GM12892 (cell line): ENCODE data around the gene SPARCL1.
"Not testable (repeated sequence)": the region's sequence is repeated elsewhere in the genome, so short reads cannot be mapped to it uniquely, and the experiment has no call there.

Experiments
- DNase-seq: peaks from one replicate; pipeline ENCODE4 v3.0.0; 2011; ENCODE audit not compliant: insufficient read length
- FAIRE-seq: peaks from 2 replicates; lab custom pipeline; 2011; peaks lifted over from hg19 to GRCh38; lab: Jason Lieb, UNC
- POLR2A ChIP-seq: IDR thresholded peaks from 2 replicates; pipeline ENCODE4 v1.6.1; 2011; ENCODE audit warnings: low read depth, low read length, control low read depth
- POLR2AphosphoS5 ChIP-seq: IDR thresholded peaks from 2 replicates; pipeline ENCODE4 v1.6.1; 2011; ENCODE audit warnings: low read depth, low read length, control low read depth
- TAF1 ChIP-seq: IDR thresholded peaks from 2 replicates; pipeline ENCODE4 v1.6.1; 2011; ENCODE audit warnings: low read depth, mild to moderate bottlenecking, control low read depth, low read length, borderline replicate concordance

SPARCL1 gene

DNA sequence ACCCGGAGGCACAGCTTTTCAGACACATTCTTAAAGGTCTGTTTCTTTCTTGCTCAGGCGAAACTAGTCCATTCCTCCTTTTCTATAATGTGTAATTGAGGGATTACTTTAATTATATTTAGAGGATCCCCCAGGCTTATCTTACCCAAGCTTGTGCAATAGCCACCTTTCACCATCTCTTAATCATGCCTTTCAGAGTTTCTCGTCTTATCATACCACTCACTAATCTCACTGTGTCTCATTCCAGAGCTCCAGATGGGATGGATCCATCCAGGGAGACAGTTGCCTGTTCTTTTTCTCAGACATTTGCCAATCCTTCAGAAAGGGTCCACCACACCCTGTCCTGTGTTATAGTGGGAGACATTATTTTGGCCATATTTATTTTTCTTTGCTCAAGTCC is 12.5 kb downstream of the SPARCL1 start:
- FAIRE-seq (no peak), DNase-seq (no peak)
- TF ChIP-seq POLR2AphosphoS5 (no peak), TAF1 (no peak), POLR2A (no peak)

DNA sequence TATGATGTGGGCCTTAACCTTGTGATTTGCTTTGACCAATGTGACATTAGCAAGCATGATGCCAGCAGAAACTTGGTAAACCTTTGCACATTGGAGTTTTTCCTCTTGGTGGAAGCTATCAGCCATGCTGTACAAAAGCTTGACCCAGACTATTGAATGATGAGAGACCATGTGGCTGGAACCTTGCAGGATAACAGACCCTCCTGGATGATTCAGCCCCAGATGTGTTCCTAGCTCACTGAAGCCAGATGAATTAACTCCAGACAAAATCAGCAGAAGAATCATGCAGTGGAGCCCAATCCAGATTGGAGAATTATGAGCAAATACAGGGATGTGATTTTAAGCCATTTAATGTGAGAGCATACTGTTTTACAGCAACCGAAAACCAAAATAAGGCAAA is 16.8 kb downstream of the SPARCL1 start:
- no peak for TF ChIP-seq TAF1
- no peak for TF ChIP-seq POLR2A
- TF ChIP-seq POLR2AphosphoS5: no peak
- DNase-seq: no peak
- no peak for FAIRE-seq

DNA sequence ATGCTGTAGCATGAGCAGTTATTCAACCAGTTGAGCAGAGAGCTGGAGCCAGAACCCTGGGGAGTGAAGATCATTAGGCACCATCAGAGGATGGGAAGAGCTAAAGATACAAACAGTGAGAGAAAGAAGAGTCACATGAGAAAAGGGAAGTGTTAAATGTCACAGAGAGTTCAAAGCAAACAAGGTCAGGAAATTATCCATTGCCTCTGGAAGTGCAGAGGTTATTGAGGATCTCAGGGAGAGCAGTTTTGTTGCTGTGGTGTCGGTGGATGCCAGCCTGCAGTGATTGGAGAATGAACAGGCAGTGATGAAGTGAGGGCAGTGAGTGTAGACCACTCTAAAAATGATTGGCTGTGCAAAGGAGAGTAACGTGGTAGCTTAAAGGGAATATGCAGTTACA is 17.7 kb downstream of the SPARCL1 start:
- TF ChIP-seq POLR2AphosphoS5 (no peak), TAF1 (no peak), POLR2A (no peak)
- FAIRE-seq (no peak), DNase-seq (no peak)

DNA sequence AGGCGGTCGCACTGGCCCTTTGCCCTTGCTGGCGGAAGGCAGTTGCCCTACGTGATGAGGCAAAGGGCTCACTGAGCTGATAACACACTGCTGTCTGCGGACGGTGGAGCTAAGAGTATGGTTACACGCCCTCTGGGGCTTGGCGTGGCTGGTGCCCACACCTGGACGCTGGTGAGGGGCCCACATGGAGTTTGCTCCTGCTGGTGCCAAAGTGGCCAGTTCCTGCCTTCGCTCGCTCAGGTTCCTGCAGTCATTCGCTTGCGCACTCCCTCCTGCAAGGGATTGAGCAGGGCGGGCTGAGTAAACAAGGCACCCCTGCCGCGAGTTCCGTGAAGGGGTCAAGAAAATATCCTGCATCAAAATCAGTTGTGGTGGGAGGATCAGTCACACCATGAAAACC is 18.4 kb downstream of the SPARCL1 start:
- no peak for FAIRE-seq
- DNase-seq: no peak

DNA sequence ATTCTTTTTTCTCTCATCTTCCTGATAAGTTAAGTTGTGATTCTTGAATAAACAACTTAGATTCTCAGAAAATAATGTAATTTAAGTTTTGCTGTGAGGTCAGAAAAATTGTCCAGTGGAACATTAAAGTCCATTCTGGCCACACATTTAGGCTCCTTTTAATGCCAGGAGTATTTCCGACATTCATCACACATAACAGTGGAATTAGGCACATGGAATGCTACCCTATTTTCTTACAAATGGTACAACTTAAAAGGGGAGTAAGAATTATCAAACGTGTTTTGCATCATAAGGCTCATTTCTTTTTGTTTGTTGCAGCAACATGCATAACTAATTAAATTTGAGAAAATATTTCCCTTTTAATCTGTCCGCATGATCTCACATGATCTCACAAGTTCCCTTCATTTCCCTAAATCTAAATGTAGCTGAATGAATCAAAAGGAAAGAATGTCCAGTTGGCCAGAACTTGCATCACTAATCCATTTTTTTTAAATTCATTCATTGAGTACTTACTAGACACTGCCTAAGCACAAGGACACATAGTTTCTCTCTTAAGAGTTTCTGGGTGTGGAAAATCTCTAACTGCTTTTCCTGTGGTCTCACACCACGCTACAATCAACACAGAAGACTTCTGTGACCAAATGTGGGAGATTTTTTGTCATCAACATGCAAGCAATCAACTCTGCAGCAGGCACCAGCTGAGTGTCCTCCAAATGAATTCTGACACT is 22.0 kb downstream of the SPARCL1 start:
- DNase-seq (no peak), FAIRE-seq (no peak)
- no peak for TF ChIP-seq POLR2AphosphoS5
- no peak for TF ChIP-seq TAF1
- TF ChIP-seq POLR2A: no peak

More for the DNA sequence above, 18.4 kb downstream of the SPARCL1 start:
- no peak for TF ChIP-seq POLR2A
- no peak for TF ChIP-seq TAF1
- no peak for TF ChIP-seq POLR2AphosphoS5

DNA sequence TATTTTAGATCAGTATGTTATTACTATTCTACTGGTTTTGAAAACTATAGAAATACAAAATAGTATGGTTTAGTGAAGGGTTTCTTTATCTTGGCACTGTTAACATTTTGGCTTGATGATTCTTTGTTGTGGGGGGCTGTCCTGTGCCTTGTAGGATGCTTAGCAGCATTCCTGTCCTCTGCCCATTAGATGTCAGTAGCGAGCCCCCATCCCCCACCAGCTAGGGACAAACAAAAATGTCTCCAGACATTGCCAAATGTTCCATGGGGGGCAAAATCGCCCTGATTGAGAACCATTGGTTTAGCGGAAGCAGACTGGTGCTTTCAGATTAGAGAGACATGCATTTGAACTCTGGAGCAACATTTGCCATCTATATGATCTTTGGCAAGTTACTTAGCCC is 23.3 kb downstream of the SPARCL1 start:
- DNase-seq: no peak
- FAIRE-seq: no peak
- TF ChIP-seq POLR2AphosphoS5 (no peak), TAF1 (no peak), POLR2A (no peak)

DNA sequence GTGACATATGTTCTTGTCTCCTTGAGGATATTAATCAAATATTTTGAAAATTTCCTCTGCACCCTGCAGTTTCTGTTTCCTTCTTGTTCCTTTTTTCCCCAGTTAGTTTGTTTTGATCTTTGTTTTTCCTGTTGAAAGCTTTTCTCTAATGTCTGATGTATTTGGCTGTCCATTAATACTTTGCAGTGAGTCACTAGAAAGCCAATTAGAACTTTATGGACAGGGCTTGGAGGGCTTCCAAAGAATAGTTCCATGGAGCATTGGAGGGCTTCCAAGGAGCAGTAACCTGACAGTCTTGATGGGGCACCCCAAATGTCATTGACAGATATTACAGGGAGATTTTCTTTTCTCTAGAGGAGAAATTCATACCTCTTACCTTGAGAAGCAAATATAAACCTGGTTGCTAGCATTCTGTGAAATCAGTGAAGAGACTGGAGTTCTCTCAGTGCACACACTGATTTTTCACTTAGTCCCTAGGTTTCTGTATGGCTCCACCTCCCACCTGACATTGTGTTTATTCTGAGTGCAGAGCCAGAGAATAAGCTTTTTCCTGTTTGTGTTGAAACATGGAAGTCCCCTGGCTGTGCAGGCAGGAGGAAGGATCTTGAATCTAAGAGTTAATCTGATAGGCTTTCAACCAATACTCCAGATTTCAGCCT is 26.5 kb downstream of the SPARCL1 start:
- TF ChIP-seq POLR2AphosphoS5 (no peak), TAF1 (no peak), POLR2A (no peak)
- FAIRE-seq (no peak), DNase-seq (no peak)

DNA sequence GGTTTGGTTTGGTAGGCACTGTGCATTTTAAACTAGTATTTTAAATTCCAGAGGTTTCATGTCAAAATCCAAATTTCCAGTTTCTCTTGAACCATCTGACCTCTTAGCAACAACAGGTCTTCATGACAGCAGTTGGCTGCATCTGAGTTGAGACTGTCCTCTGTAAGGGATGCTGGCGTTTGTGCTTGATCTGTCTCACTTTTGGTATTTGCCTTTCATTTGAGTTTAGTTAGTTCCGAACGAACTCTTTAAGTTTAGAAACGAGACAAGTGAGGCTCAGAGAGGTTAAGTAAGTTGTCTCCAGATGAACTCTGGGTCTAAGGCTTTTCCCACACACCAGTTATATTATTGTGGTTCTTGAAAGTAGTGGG is 29.1 kb downstream of the SPARCL1 start:
- DNase-seq (no peak), FAIRE-seq (peak; percentile 74)
- no peak for TF ChIP-seq POLR2AphosphoS5
- no peak for TF ChIP-seq TAF1
- TF ChIP-seq POLR2A: no peak

DNA sequence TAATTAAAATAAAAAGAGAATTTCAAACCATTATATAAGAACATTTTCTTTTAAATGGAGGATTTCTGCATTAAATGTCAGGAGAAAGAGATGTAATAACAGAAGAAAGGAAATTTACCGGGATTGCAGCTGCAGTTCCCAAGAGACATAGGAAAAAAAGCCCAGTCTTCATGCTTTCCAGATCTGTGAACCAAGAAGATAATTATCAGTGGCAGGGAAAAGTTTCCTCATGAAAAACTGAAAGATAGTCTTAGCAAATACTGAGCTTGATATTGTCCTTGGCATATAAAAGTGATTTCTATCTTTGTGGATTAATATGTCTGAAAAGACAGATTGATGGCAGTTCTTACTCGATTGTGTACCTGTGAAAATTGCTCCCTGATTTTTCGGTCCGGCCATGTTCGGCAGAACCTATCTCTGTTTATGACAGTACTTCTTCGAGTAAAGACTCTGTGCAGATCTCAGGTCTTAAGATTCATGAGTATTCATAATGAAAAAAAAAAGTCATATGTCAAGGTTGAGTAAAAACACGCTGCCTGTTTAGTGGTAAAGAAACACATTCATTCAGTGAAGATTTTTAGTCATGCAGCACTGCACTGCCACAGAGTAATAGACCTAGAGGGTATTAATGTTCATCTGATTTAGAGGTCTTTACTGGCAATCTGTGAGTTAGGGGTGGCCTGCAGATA is 29.6 kb downstream of the SPARCL1 start:
- DNase-seq (no peak), FAIRE-seq (peak; percentile 84)
- TF ChIP-seq TAF1 (no peak), POLR2A (no peak), POLR2AphosphoS5 (no peak)

DNA sequence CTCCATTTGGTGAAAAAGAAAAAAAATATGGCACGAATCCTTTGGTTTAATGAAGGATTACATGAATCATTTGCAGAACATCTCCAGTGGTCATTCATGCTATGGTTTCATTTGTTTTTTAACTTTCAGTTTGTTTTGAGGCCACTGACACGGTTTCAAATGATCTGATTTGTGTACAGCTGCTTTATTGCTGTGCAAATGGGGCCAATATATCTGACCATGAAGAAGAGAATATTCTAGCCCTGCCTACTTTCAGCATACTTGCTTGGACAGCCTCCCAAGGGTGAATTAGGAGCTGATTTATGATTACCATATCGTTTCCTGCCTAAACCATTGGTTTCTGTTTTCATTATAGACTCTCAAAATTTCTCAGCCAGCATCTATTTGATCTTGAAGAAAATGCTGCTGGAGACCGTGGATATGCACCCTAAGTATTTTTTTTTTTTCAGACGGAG is 30.7 kb downstream of the SPARCL1 start:
- no peak for TF ChIP-seq TAF1
- TF ChIP-seq POLR2A: no peak
- TF ChIP-seq POLR2AphosphoS5: no peak
- peak; percentile 24 for FAIRE-seq
- no peak for DNase-seq

DNA sequence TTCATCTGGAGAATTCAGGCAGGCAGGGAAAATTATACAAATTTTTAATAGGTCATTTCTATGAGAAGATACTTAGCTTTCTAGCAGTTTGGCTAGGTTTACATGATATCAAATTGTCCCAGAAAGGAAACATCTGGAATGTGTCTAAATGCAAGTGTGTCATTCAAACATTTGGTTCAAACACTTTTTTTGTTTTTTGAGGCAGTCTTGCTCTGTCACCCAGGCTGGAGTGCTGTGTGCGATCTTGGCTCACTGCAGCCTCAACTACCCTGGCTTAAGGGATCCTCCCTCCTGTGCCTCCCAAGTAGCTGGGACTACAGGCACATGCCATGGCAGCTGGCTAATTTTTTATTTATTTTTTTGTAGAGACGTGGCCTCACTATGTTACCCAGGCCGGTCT is 31.6 kb downstream of the SPARCL1 start:
- TF ChIP-seq POLR2AphosphoS5 (no peak), TAF1 (no peak), POLR2A (no peak)

DNA sequence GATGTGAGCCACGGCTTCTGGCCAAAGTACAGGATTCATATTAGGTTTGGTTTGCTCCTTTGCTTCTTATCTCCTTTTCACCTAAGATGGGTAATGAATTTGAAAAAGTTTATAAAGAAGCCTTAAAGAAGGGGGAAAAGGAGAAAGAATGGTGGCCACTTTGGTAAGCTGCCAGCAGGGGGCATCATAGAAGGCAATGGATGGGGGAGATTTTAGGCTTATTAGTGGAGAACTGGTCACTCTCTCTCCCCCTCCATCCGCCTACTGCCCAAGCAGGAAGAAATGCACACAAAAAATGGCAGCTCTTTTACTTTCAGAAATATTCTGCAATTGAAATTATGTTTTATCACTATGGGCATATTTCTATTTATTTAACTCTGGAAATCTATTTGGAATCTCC is 32.0 kb downstream of the SPARCL1 start:
- FAIRE-seq (no peak), DNase-seq (no peak)
- no peak for TF ChIP-seq POLR2AphosphoS5
- TF ChIP-seq POLR2A: no peak

More for the DNA sequence above, 31.6 kb downstream of the SPARCL1 start:
- FAIRE-seq (no peak), DNase-seq (no peak)

DNA sequence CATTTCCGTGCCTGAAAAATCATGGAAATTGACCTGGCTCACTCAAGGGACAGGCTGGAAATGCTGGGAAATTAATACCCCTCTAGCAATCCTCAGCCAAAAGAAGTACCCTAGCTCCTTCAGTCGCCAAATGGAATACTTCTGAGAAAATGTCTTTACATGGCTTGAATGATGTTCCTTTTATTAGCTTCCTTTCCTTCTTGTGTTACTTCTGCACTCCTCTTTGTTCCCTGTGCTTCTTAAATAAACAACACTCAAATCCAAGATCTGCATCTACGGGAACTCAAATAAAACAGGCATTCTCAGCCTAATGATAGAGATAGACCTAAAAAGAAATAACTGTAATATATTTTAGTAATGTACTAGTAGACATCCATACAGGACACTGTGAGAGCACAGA is 36.1 kb downstream of the SPARCL1 start:
- DNase-seq (no peak), FAIRE-seq (no peak)
- TF ChIP-seq POLR2A (no peak), POLR2AphosphoS5 (no peak), TAF1 (no peak)

DNA sequence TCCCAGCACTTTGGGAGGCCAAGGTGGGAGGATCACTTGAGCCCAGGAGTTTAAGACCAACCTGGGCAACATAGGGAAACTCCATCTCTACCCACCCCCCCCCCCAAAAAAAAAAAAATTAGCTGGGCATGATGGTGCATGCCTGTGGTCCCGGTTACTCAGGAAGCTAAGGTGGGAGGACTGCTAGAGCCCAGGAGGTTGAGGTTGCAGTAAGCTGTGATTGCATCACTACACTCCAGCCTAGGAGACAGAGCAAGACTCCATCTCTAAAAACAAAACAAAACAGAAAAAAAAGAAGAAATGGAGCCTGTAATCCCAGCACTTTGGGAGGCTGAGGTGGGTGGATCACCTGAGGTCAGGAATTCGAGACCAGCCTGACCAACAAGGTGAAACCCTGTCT is 37.3 kb downstream of the SPARCL1 start:
- not testable (repeated sequence) for FAIRE-seq, DNase-seq
